Measurements from ENCODE around the gene SERPINC1.
"Not testable (repeated sequence)": the region's sequence is repeated elsewhere in the genome, so short reads cannot be mapped to it uniquely, and the experiment has no call there.

Gene SERPINC1

DNA sequence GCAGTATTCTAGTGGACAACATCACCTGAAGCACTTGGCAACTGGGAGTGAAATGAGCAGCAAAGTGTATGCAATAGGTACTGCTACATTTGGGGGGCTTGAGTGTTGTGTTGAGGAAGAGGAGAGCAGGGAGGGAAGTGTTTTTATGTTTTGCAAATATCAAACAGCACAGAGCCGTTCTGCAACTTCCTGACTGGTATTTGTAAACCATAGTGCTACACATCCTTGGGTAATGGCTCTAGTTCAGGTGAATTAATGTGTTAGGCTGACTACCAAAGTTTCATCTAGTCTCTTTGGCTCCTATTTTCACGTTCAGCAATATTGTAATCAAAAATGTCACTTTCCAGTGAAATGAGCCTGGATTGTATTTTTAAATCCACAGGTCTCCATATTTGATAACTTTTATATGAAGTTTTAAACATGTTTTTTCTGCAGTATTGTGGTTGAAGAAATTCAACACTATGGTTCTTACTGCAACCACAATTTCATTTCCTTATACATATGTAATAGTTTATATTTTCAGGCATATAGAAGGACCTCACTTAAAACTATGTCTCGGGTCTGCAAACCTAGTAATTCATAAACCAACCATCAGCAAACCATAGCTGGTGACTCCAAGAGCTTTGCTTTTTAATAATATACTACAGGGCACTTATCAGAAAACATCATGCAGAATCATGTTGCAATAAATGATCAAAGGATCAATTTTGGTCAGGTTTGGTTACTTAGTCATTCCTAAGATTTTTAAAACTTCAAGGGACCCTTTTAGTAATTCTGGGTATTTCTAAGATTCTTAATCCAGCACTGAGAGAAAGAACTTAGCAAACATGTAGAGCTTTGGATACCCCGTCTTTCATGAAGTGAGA, 30.1 kb downstream of the SERPINC1 start:
- Histone ChIP-seq H4K20me1 (ENCODE audit: insufficient read depth, low read length) (no peaks in the 10 kb centered on the region), H3K4me2 (ENCODE audit: low read length) (no peak overlapping the region), H3K9me3 (ENCODE audit: low read length) (no peaks in the 10 kb centered on the region), H3K9ac (ENCODE audit: low read length) (no peak overlapping the region), H3K79me2 (ENCODE audit: insufficient read depth, low read length) (no peaks in the 10 kb centered on the region), H3K27me3 (ENCODE audit: insufficient read depth, low read length) (no peaks in the 10 kb centered on the region), H2AFZ (ENCODE audit: low read length) (no peak overlapping the region), H3K27ac (ENCODE audit: low read depth, low read length, poor library complexity, severe bottlenecking) (no peak overlapping the region), H3F3A (ENCODE audit: insufficient read depth, low read length) (no peaks in the 10 kb centered on the region), H3K9me2 (ENCODE audit: low read depth, low read length) (no peaks in the 10 kb centered on the region), H3K36me3 (ENCODE audit: insufficient read depth, low read length) (peaks cover 31% of the 10 kb centered on the region), H3K4me1 (ENCODE audit: insufficient read depth, low read length, severe bottlenecking) (no peaks in the 10 kb centered on the region), H3K4me3 (ENCODE audit: low read depth, low read length, poor library complexity, severe bottlenecking) (no peak overlapping the region)
- TF ChIP-seq, protein P1, sequence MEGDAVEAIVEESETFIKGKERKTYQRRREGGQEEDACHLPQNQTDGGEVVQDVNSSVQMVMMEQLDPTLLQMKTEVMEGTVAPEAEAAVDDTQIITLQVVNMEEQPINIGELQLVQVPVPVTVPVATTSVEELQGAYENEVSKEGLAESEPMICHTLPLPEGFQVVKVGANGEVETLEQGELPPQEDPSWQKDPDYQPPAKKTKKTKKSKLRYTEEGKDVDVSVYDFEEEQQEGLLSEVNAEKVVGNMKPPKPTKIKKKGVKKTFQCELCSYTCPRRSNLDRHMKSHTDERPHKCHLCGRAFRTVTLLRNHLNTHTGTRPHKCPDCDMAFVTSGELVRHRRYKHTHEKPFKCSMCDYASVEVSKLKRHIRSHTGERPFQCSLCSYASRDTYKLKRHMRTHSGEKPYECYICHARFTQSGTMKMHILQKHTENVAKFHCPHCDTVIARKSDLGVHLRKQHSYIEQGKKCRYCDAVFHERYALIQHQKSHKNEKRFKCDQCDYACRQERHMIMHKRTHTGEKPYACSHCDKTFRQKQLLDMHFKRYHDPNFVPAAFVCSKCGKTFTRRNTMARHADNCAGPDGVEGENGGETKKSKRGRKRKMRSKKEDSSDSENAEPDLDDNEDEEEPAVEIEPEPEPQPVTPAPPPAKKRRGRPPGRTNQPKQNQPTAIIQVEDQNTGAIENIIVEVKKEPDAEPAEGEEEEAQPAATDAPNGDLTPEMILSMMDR (IDR thresholded peaks at IDR 0.05; ENCODE audit: low read length), result no peak
- no peak for TF ChIP-seq EZH2 (IDR thresholded peaks at IDR 0.05; ENCODE audit: borderline replicate concordance, low read length)

DNA sequence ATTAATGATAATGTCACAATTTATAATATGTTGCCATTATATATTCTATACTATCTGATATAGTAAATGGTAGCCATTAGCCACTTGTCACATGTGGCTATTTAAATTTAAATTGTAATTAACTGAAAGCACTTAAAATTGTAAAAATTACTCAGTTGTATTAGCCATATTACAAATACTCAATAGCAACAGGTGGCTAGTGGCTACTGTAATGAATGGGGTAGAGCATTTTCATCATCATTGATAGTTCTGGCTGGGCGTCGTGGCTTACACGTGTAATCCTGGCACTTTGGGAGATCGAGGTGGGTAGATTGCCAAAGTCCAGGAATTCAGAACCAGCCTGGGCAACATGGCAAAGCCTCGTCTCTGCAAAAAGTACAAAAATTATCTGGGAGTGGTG, 32.4 kb downstream of the SERPINC1 start:
- H3K9me2 ChIP-seq (ENCODE audit: low read depth, low read length), result no peaks in the 10 kb centered on the region
- no peaks in the 10 kb centered on the region for H3K4me1 ChIP-seq (ENCODE audit: insufficient read depth, low read length, severe bottlenecking)
- H3K9ac ChIP-seq (ENCODE audit: low read length), result no peak overlapping the region
- no peaks in the 10 kb centered on the region for H4K20me1 ChIP-seq (ENCODE audit: insufficient read depth, low read length)
- H2AFZ ChIP-seq (ENCODE audit: low read length), result no peak overlapping the region
- H3K4me3 ChIP-seq (ENCODE audit: low read depth, low read length, poor library complexity, severe bottlenecking), result no peak overlapping the region
- no peak overlapping the region for H3K4me2 ChIP-seq (ENCODE audit: low read length)
- no peak overlapping the region for H3K27ac ChIP-seq (ENCODE audit: low read depth, low read length, poor library complexity, severe bottlenecking)
- no peaks in the 10 kb centered on the region for H3K79me2 ChIP-seq (ENCODE audit: insufficient read depth, low read length)
- H3F3A ChIP-seq (ENCODE audit: insufficient read depth, low read length), result no peaks in the 10 kb centered on the region
- no peaks in the 10 kb centered on the region for H3K27me3 ChIP-seq (ENCODE audit: insufficient read depth, low read length)
- no peak for TF ChIP-seq EZH2 (IDR thresholded peaks at IDR 0.05; ENCODE audit: borderline replicate concordance, low read length)
- TF ChIP-seq, protein P1 (IDR thresholded peaks at IDR 0.05; ENCODE audit: low read length), result no peak
- H3K36me3 ChIP-seq (ENCODE audit: insufficient read depth, low read length), result peaks cover 31% of the 10 kb centered on the region
- no peaks in the 10 kb centered on the region for H3K9me3 ChIP-seq (ENCODE audit: low read length)

DNA sequence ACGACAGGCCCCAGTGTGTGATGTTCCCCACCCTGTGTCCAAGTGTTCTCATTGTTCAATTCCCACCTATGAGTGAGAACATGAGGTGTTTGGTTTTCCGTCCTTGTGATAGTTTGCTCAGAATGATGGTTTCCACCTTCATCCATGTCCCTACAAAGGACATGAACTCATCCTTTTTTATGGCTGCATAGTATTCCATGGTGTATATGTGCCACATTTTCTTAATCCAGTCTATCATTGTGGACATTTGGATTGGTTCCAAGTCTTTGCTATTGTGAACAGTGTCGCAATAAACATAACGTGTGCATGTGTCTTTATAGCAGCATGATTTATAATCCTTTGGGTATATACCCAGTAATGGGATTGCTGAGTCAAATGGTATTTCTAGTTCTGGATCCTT, 36.0 kb downstream of the SERPINC1 start:
- not testable (repeated sequence) for H3K4me3 ChIP-seq (ENCODE audit: low read depth, low read length, poor library complexity, severe bottlenecking); H3K9me3 ChIP-seq (ENCODE audit: low read length); H3K9me2 ChIP-seq (ENCODE audit: low read depth, low read length); H3K27me3 ChIP-seq (ENCODE audit: insufficient read depth, low read length); H3K4me2 ChIP-seq (ENCODE audit: low read length); H3K27ac ChIP-seq (ENCODE audit: low read depth, low read length, poor library complexity, severe bottlenecking); H3K4me1 ChIP-seq (ENCODE audit: insufficient read depth, low read length, severe bottlenecking); H3K9ac ChIP-seq (ENCODE audit: low read length); H4K20me1 ChIP-seq (ENCODE audit: insufficient read depth, low read length); H3K79me2 ChIP-seq (ENCODE audit: insufficient read depth, low read length); H3F3A ChIP-seq (ENCODE audit: insufficient read depth, low read length); H2AFZ ChIP-seq (ENCODE audit: low read length)
- H3K36me3 ChIP-seq (ENCODE audit: insufficient read depth, low read length), result peaks cover 24% of the 10 kb centered on the region

DNA sequence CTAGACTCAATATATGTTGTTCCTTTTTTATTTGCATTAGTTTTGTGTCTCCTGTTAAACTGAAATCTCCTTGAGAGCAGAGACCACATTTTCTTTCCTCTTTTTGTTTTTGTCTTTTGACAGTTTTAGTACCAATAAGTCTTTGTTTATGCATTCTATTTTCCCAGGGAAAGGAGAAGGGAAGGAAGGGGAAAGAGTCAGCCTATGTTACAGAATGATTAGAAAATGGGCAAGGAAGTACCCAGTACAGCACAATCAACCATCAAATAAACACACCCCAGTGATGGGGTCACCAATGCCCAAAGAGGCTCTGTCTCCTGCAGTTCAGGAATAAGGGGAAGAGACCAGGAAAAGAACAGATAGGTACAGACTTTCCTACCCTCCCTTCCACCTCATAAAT, 38.9 kb downstream of the SERPINC1 start:
- no peaks in the 10 kb centered on the region for H3K9me2 ChIP-seq (ENCODE audit: low read depth, low read length)
- H3K27me3 ChIP-seq (ENCODE audit: insufficient read depth, low read length), result no peaks in the 10 kb centered on the region
- no peak for TF ChIP-seq EZH2 (IDR thresholded peaks at IDR 0.05; ENCODE audit: borderline replicate concordance, low read length)
- TF ChIP-seq, protein P1 (IDR thresholded peaks at IDR 0.05; ENCODE audit: low read length), result no peak
- no peak overlapping the region for H3K27ac ChIP-seq (ENCODE audit: low read depth, low read length, poor library complexity, severe bottlenecking)
- H3K4me3 ChIP-seq (ENCODE audit: low read depth, low read length, poor library complexity, severe bottlenecking), result no peak overlapping the region
- no peaks in the 10 kb centered on the region for H3K9me3 ChIP-seq (ENCODE audit: low read length)
- H3K9ac ChIP-seq (ENCODE audit: low read length), result no peak overlapping the region
- H3K4me1 ChIP-seq (ENCODE audit: insufficient read depth, low read length, severe bottlenecking), result no peaks in the 10 kb centered on the region
- no peaks in the 10 kb centered on the region for H3F3A ChIP-seq (ENCODE audit: insufficient read depth, low read length)
- no peaks in the 10 kb centered on the region for H3K79me2 ChIP-seq (ENCODE audit: insufficient read depth, low read length)
- H4K20me1 ChIP-seq (ENCODE audit: insufficient read depth, low read length), result no peaks in the 10 kb centered on the region
- no peak overlapping the region for H3K4me2 ChIP-seq (ENCODE audit: low read length)
- peaks cover 29% of the 10 kb centered on the region for H3K36me3 ChIP-seq (ENCODE audit: insufficient read depth, low read length)
- H2AFZ ChIP-seq (ENCODE audit: low read length), result no peak overlapping the region

Data from OCI-LY1 (cell line).